Measurements from ENCODE around the gene LGALS1. TPM values are rescaled to one million over a fixed set of nuclear protein-coding genes. Genes with fewer than 3 reads are reported as not detected.

LGALS1 gene
- total RNA-seq, 1 donor from 2014 or later = 1,199 TPM

GRCh38 chr22:37725551-37726240 is 50.3 kb downstream of the LGALS1 start:
- TF ChIP-seq, protein P1, sequence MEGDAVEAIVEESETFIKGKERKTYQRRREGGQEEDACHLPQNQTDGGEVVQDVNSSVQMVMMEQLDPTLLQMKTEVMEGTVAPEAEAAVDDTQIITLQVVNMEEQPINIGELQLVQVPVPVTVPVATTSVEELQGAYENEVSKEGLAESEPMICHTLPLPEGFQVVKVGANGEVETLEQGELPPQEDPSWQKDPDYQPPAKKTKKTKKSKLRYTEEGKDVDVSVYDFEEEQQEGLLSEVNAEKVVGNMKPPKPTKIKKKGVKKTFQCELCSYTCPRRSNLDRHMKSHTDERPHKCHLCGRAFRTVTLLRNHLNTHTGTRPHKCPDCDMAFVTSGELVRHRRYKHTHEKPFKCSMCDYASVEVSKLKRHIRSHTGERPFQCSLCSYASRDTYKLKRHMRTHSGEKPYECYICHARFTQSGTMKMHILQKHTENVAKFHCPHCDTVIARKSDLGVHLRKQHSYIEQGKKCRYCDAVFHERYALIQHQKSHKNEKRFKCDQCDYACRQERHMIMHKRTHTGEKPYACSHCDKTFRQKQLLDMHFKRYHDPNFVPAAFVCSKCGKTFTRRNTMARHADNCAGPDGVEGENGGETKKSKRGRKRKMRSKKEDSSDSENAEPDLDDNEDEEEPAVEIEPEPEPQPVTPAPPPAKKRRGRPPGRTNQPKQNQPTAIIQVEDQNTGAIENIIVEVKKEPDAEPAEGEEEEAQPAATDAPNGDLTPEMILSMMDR (IDR thresholded peaks at IDR 0.05) = no peak
- no peaks in the 10 kb centered on the region for H3K36me3 Mint-ChIP-seq (ENCODE audit: unreplicated experiment)
- peaks cover 7% of the 10 kb centered on the region for H3K9me3 Mint-ChIP-seq (ENCODE audit: unreplicated experiment)
- H3K27me3 Mint-ChIP-seq (ENCODE audit: unreplicated experiment) = no peaks in the 10 kb centered on the region
- no peak overlapping the region for H3K27ac Mint-ChIP-seq (ENCODE audit: unreplicated experiment)
- DNase-seq (ENCODE audit: extremely low spot score, unreplicated experiment) = no peak
- peaks cover 8% of the 10 kb centered on the region for H3K4me1 Mint-ChIP-seq (ENCODE audit: unreplicated experiment)
- H3K4me3 Mint-ChIP-seq (ENCODE audit: unreplicated experiment) = no peak overlapping the region

DNA sequence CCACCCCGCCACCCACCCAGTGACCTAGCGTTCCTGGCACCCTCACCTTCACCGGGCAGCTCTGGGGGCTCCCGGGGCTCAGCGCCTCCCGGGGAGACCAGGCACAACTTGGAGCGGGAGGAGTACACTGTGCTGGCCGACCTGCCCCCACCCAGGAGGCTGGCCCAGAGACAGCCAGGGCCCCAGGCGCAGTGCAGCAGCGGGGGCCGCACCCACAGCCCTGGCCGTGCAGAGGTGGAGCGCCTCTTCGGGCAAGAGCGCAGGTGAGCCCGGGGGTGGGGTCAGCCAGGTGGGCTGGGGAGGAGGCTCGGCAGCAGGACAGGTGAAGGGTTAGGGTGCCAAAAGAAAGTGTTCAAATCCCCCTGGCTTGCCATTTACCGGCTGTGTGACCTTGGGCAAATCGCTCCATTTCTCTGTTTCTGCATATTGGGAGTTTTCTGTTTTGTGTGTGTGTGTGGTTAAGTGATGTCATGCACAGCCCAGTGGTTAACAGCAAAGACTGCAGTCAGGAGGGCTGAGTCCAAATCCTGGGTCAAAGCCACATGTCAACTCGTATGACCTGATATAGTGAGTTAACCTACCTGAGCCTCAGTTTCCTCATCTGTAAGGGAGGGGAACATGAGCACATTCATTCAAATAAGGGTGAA is 50.9 kb downstream of the LGALS1 start:
- Mint-ChIP-seq H3K4me3 (ENCODE audit: unreplicated experiment) (no peak overlapping the region), H3K4me1 (ENCODE audit: unreplicated experiment) (peaks cover 8% of the 10 kb centered on the region), H3K27me3 (ENCODE audit: unreplicated experiment) (no peaks in the 10 kb centered on the region), H3K36me3 (ENCODE audit: unreplicated experiment) (no peaks in the 10 kb centered on the region), H3K9me3 (ENCODE audit: unreplicated experiment) (peaks cover 7% of the 10 kb centered on the region), H3K27ac (ENCODE audit: unreplicated experiment) (no peak overlapping the region)
- no peak for DNase-seq (ENCODE audit: extremely low spot score, unreplicated experiment)
- TF ChIP-seq, protein P1 (IDR thresholded peaks at IDR 0.05) = peak; percentile 16

DNA sequence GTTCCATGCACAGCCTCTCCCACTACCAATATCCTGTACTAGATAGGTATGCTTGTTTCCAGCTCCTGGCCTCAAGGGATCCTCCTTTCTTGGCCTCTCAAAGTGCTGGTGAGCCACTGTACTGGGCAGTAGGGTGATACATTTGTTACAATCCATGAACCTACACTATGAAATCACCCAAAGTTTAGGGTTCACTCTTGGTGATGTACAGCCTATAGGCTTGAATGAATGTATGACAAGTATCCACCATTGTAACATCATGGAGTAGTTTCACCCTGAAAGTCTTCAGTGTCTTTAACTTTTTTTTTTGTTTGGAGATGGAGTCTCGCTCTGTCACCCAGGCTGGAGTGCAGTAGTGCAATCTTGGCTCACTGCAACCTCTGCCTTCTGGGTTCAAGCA is 53.2 kb downstream of the LGALS1 start:
- H3K4me3 Mint-ChIP-seq (ENCODE audit: unreplicated experiment) = no peak overlapping the region
- H3K36me3 Mint-ChIP-seq (ENCODE audit: unreplicated experiment) = no peaks in the 10 kb centered on the region
- TF ChIP-seq, protein P1 (IDR thresholded peaks at IDR 0.05) = no peak
- no peak for DNase-seq (ENCODE audit: extremely low spot score, unreplicated experiment)
- peaks cover 8% of the 10 kb centered on the region for H3K4me1 Mint-ChIP-seq (ENCODE audit: unreplicated experiment)
- no peak overlapping the region for H3K27ac Mint-ChIP-seq (ENCODE audit: unreplicated experiment)
- H3K27me3 Mint-ChIP-seq (ENCODE audit: unreplicated experiment) = no peaks in the 10 kb centered on the region
- H3K9me3 Mint-ChIP-seq (ENCODE audit: unreplicated experiment) = peaks cover 7% of the 10 kb centered on the region

Other genes starting within 250 kb of the LGALS1 start
- gene ELFN2, start 248.2 kb upstream of the LGALS1 start, total RNA-seq = 0.97 and 0.99 TPM in 2 replicates
- gene MFNG, start 189.3 kb upstream of the LGALS1 start, total RNA-seq = 1.5 and 2.3 TPM in 2 replicates
- gene CARD10, start 156.2 kb upstream of the LGALS1 start, total RNA-seq = 29.2 and 31.5 TPM in 2 replicates
- gene CDC42EP1, start 115.2 kb upstream of the LGALS1 start, total RNA-seq = 282 and 283 TPM in 2 replicates
- gene LGALS2, start 95.5 kb upstream of the LGALS1 start, total RNA-seq = not detected in 2 replicates
- gene GGA1, start 66.8 kb upstream of the LGALS1 start, total RNA-seq = 50.0 and 56.1 TPM in 2 replicates
- 6.9 and 8.3 TPM in 2 replicates for gene SH3BP1, start 36.0 kb upstream of the LGALS1 start, total RNA-seq
- 16.5 and 16.6 TPM in 2 replicates for gene PDXP, start 16.9 kb upstream of the LGALS1 start, total RNA-seq
- gene NOL12, start 10.7 kb downstream of the LGALS1 start, total RNA-seq = 18.5 and 22.7 TPM in 2 replicates
- 103 and 105 TPM in 2 replicates for gene TRIOBP, start 21.4 kb downstream of the LGALS1 start, total RNA-seq
- gene GCAT, start 132.3 kb downstream of the LGALS1 start, total RNA-seq = 33.4 and 38.0 TPM in 2 replicates
- gene GALR3, start 147.7 kb downstream of the LGALS1 start, total RNA-seq = 0.48 and 0.63 TPM in 2 replicates
- 18.1 and 20.4 TPM in 2 replicates for gene ANKRD54, start 168.7 kb downstream of the LGALS1 start, total RNA-seq
- gene EIF3L, start 173.8 kb downstream of the LGALS1 start, total RNA-seq = 435 and 452 TPM in 2 replicates
- gene MICALL1, start 230.7 kb downstream of the LGALS1 start, total RNA-seq = 51.2 and 56.6 TPM in 2 replicates